NCI-H69 (cell line): ENCODE measurements around the gene NIPAL4.

Experiments used
- DNase-seq: peaks from one replicate; lab custom pipeline; 2025; lab: John Stamatoyannopoulos, UW

The NIPAL4 gene

DNA sequence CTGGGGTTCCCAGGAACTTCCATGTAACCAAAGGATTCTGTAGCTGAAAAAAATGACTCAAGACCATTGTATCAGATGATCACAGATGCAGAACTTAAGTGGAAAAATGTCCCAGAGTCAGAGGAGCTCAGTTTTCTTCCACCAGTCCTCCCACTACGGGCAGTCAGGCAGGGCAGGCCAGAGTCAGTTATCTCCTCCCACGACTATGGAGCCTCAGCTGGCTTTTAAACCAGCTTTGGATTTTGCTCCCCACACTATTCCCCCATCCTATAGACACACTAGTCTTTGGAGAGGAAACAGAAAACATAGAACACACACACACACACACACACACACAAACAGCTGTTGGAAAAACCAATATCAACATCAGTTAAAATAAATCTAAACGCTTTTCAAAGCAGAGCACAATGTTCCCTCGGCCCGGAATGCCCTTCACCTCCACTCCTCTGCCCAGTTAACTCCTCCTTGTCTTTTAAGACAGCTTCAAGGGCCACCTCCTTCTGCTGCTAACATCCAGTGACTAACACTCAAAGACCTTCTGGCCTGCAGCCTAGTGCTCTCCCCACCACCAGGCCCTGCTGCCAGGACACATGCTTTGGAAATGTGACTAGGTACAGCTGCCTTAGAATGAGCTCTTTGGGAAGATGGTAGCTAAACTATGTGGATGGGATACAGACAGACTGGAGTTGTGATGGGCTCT is 56.8 kb downstream of the NIPAL4 start:
- no peak for DNase-seq

DNA sequence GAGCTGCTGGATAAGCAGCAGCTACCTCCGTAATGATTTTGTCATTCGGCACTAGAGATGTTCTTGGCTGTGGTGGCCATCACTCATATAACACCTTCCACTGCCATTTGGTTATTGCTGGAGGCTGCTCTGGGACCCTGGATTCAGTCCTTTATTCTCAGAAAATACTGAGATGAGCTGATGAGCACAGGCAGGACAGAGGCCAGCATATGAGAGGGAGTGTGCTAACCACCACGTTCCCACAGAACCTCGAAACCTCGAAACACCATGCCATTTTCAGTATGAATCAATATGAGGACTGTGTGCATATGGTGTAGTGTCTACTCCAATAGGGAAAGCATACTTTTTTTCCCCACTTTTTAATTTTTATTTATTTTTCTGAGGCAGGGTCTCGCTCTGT is 59.0 kb downstream of the NIPAL4 start:
- no peak for DNase-seq

DNA sequence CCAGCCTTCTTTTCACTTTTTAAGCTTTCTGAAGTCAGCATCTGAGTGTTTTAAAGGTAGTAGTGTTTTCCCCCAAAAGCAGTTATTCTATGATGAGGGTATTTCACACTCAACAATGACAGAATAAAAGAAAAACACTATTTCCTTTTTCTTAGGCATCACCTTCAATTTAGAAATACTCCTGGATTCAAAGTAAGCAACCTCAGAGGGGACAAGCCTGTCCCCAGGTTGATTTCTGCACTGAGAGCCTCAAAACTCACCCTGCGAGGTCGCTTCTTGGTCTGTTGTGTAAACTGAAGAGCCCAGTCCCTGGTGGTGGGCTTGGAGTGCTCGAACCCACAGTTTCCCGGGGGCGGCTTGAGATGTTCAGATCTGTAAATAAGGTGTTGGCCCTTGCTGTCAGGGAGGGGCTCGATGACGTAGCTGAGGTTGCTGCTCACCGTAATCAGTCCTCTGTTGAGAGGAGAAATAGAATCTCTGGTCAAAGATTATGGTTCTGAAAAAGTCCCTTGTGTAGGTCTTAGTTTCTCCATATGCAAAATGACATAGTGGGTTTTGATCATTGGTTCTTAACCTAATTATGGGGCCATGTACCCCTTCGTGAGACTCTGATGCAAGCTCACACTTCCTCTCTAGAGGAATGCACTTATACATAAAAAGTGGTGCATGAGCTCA is 59.7 kb downstream of the NIPAL4 start:
- no peak for DNase-seq

DNA sequence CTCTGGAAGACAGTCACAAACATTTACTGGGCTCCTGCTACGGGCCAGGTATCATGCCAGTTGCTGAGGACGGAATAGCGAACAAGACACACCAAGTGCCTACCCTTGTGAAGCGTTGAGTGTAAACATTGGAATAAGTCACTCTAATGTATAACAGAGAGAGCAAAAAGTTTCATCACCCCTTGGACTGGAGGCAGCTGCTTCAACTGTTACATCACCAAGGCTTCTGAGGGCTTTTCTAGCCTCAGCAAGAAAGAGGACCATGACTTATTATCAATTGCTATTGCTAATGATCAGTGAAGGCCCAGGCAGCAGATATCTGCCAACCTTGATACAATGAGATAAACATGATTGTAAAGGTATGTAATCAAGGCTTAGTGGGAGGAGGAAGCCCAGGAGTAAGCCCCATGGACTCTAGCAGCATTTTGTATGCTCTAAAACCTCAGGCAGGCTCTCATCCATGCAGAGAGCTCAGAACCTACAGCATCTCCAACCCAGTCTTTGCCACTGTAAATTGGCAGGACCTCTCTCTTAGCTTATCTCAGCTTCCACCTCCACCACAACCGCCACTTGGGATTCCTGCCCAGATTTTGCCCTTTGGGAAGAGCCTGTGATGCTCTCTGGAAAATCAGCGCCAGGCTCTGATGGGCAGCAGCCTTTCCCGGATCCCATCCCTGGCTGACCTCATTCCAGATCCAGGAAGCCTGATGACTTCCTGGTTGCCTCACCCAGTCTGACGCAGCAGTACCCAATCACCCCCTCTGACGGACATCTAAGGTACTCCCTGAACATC is 61.1 kb downstream of the NIPAL4 start:
- DNase-seq = no peak

DNA sequence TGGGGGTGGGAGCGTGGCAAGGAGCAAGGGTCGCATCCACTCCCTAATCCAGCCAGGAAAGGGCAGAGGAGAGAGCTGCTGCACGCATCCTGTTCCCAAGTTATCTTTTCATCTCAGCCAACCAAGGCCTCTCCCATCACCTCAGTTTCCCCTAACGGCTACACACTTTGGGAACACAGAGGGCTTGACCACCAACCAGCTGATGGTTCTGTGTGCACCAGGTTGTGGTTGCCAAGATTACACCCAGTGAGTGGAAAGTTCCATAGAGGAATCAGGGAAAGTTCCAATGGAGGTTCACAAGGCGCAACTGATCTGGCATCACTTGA is 61.7 kb downstream of the NIPAL4 start:
- no peak for DNase-seq

DNA sequence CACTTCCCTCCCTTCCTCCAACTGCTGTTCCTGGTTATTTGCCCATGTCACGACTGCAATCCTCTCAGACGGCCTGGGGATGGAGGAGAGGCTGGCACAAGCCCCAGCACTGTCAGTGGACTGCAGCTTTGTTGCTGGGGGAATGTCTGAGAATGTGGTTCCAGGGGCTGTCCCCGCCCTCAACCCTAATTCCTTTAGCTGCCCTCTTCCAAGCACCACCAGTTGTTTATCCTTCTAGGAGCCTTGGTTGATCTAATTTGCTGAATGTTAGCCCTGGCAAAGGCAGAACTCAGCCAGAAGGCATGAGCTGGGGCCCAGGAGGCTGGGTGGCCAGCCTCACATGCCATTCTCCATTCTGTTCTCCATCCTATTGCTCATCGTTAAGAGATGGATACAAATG is 64.0 kb downstream of the NIPAL4 start:
- DNase-seq = no peak
